Thyroid gland (tissue), 4 donors: Measurements from ENCODE around the gene DLG2. TPM values are rescaled to one million over a fixed set of nuclear protein-coding genes. Genes with fewer than 3 reads are reported as not detected.

ENCODE experiments used
- DNase-seq, 2 donors: peaks; one replicate each; pipeline ENCODE4 v3.0.0-alpha.2; 2019
- H3K27ac ChIP-seq, 3 donors: fragments of 200-600 bp; sonication (generic); 1 replicate in 2 of 3; 2 replicates in 1 of 3; pipeline ENCODE4 v1.5.1; 2016 to 2019; ENCODE audit warnings: mild to moderate bottlenecking in 1 of 3, moderate library complexity in 1 of 3
- H3K27me3 ChIP-seq: fragments of 200-600 bp; sonication (generic); one replicate; pipeline ENCODE4 v1.5.1; 2019
- H3K36me3 ChIP-seq, 2 donors: fragments of 200-600 bp; sonication (generic); one replicate each; pipeline ENCODE4 v1.5.1; 2016 to 2019
- H3K4me1 ChIP-seq, 2 donors: fragments of 200-600 bp; sonication (generic); one replicate each; pipeline ENCODE4 v1.5.1; 2017 to 2019
- H3K4me3 ChIP-seq, 3 donors: fragments of 200-600 bp; sonication (generic); replicated peaks in 1 of 3; 1 replicate in 2 of 3; 2 replicates in 1 of 3; pipeline ENCODE4 v1.5.1; 2016; ENCODE audit warnings: mild to moderate bottlenecking in 1 of 3
- H3K9me3 ChIP-seq: fragments of 200-600 bp; sonication (generic); one replicate; pipeline ENCODE4 v1.5.1; 2017
- CTCF ChIP-seq, 6 experiments: fragments of 200-600 bp in 3 of 6; fragments of 450-650 bp in 3 of 6; sonication (generic) in 3 of 6; IDR thresholded peaks; one replicate each; pipeline ENCODE4 v1.5.1; 2016 to 2019; ENCODE audit warnings: antibody characterized with exemption in 6 of 6, mild to moderate bottlenecking in 2 of 6, inconsistent platforms in 1 of 6, moderate library complexity in 1 of 6
- POLR2A ChIP-seq, 2 donors: fragments of 450-650 bp; IDR thresholded peaks; one replicate each; pipeline ENCODE4 v1.6.1; 2017; ENCODE audit warnings: antibody characterized with exemption in 2 of 2, mild to moderate bottlenecking in 2 of 2, moderate library complexity in 1 of 2
- whole genome bisulfite sequencing, 2 donors: methylation state at CpG; one replicate each; pipeline ENCODE4 v1.1.5; 2017; 5-methylcytosine and 5-hydroxymethylcytosine counted together
- intact Hi-C: fragments of 100-400 bp; cut with DNase I; formaldehyde crosslinking; loops from one replicate; pipeline ENCODE4 v1.15.1; 2023
- total RNA-seq, 4 donors: library from RNA; depleted of rRNA; stranded (reverse); fragments of >200 nt; gene quantifications; one replicate each; pipeline ENCODE4 v1.2.3, GENCODE V29; 2016

DLG2 gene
- total RNA-seq, 4 donors from 2014 or later, result 29.4 to 79.4 (median 42.4) TPM

- H3K4me3 ChIP-seq, result no peak overlapping the region
- H3K9me3 ChIP-seq, result no peaks in the 10 kb centered on the region
- TF ChIP-seq CTCF (IDR thresholded peaks at IDR 0.05), result peak in 1 of 6 experiments; percentile 9
- TF ChIP-seq POLR2A (IDR thresholded peaks at IDR 0.05), result no peak
- DNase-seq, result no peak
- no peaks in the 10 kb centered on the region for H3K36me3 ChIP-seq
- H3K27me3 ChIP-seq, result no peaks in the 10 kb centered on the region
- intact Hi-C loops, result no loop called here
- H3K27ac ChIP-seq, result no peak overlapping the region
- H3K4me1 ChIP-seq, result no peaks in the 10 kb centered on the region
Observed at GRCh38 chr11:84261707-84262106, 1365.4 kb downstream of the DLG2 start.

GRCh38 chr11:84260862-84261261 lies 1366.3 kb downstream of the DLG2 start:
- no peak for TF ChIP-seq POLR2A (IDR thresholded peaks at IDR 0.05)
- TF ChIP-seq CTCF (IDR thresholded peaks at IDR 0.05), result no peak
- DNase-seq, result no peak
- Histone ChIP-seq H3K4me3 (no peak overlapping the region), H3K9me3 (no peaks in the 10 kb centered on the region), H3K4me1 (no peaks in the 10 kb centered on the region), H3K27ac (no peak overlapping the region), H3K27me3 (no peaks in the 10 kb centered on the region), H3K36me3 (no peaks in the 10 kb centered on the region)
- intact Hi-C loops, result no loop called here
- 69 to 89% methylated on average over 1 of the region's 1 CpG for WGBS, 2 donors

GRCh38 chr11:84256618-84257017 lies 1370.5 kb downstream of the DLG2 start:
- TF ChIP-seq POLR2A (IDR thresholded peaks at IDR 0.05) (no peak), CTCF (IDR thresholded peaks at IDR 0.05) (no peak)
- H3K4me1 ChIP-seq, result no peaks in the 10 kb centered on the region
- WGBS, 2 donors, result 92 to 95% methylated on average over 1 of the region's 1 CpG

GRCh38 chr11:84255483-84255882 lies 1371.7 kb downstream of the DLG2 start:
- DNase-seq, result no peak
- H3K4me3 ChIP-seq, result no peak overlapping the region
- TF ChIP-seq POLR2A (IDR thresholded peaks at IDR 0.05) (no peak), CTCF (IDR thresholded peaks at IDR 0.05) (no peak)
- no peaks in the 10 kb centered on the region for H3K36me3 ChIP-seq
- no peaks in the 10 kb centered on the region for H3K9me3 ChIP-seq
- H3K27ac ChIP-seq, result no peak overlapping the region
- H3K4me1 ChIP-seq, result no peaks in the 10 kb centered on the region
- 91 to 95% methylated on average over 5 of the region's 5 CpGs for WGBS, 2 donors
- intact Hi-C loops, result no loop called here
- no peaks in the 10 kb centered on the region for H3K27me3 ChIP-seq

More at GRCh38 chr11:84256618-84257017, 1370.5 kb downstream of the DLG2 start:
- Histone ChIP-seq H3K36me3 (no peaks in the 10 kb centered on the region), H3K27me3 (no peaks in the 10 kb centered on the region), H3K9me3 (no peaks in the 10 kb centered on the region), H3K27ac (no peak overlapping the region), H3K4me3 (no peak overlapping the region)
- intact Hi-C loops, result no loop called here
- DNase-seq, result no peak

GRCh38 chr11:84250834-84251613 lies 1376.1 kb downstream of the DLG2 start:
- no peak for TF ChIP-seq POLR2A (IDR thresholded peaks at IDR 0.05)
- no peak for TF ChIP-seq CTCF (IDR thresholded peaks at IDR 0.05)
- Histone ChIP-seq H3K27me3 (no peaks in the 10 kb centered on the region), H3K36me3 (no peaks in the 10 kb centered on the region), H3K4me1 (peaks cover 0 to 7% of the 10 kb centered on the region in 2 donors), H3K27ac (peak overlapping the region in 1 of 3 donors; percentile 34), H3K9me3 (no peaks in the 10 kb centered on the region), H3K4me3 (no peak overlapping the region)
- 54% methylated on average over 2 of the region's 2 CpGs for WGBS, 2 donors
- intact Hi-C loops, result no loop called here
- no peak for DNase-seq
